Stimulated activated CD8-positive, alpha-beta memory T cell treated with anti-CD3 and anti-CD28 coated beads, Interleukin-15, amount 100 ng/mL, for 24 hours (primary cell): ENCODE measurements around the gene DNAJC4.

Experiments
- DNase-seq: peaks from one replicate; pipeline ENCODE4 v3.0.0-alpha.2; 2020; ENCODE audit warnings: low read depth

The DNAJC4 gene

DNA sequence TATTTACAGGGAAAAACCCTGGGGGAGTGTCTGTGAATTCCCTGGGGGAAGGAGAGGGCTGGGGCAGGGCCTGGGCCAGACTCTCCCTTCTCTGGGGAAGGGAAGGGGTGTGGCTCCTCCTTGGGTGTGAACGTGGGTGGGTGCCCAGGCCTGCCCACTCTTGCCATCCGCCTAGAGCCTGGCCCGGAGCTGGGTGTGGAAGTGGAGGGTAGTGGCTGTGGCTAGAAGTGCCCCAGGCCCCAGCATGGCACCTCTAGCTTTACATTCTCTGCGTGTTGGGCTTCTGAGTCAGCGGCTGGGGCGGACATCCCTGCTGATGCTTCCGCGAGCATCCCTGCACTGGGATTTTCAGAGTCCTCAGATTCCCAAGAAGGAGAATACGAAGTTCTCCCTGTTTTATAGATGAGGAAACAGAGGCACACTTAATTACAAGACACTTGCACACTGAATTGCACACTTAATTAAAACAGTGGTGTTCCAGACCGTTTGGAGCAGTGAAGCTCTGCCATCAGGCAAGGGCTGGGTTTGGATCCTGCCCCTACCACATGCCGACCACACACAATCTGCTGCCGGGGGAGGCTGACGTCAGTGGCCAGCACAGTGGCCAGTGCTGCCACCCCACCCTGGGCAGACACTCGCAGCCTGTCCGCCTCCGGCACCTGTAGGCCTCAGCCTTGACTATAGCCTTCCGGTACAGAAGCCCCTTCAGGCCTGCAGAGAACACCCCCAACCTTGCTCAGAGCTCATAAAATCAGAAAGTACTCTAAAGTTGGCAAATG, 46.5 kb downstream of the DNAJC4 start:
- no peak for DNase-seq

DNA sequence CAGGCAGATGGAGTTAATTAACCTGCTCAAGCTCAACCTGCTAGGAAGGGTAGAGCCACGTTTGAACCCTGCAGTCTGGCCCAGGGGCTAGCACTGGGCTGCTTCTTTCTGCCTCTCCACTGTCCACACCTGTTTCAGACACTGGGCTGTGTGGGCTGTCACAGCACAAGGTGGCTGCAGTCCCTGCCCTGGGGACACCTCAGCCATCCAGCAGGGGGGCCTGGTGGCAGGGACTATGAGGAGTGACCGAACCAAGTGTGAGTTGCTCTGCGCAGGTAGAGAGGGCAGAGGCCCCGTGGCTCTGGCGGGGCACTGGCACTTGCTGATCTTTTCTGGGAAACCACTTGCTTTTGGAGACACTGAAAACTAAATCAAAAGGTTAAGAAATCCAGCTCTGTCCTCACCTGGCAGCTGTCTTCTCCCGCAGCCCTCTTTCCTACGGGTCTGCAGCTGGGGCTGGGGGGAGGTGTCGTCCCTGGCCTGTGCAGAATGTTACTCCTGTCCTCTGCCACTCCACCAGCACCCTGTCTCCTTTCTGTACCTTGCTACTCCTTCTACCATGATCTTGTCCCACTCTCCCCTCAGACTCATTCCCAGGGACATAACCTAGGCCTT, 48.3 kb downstream of the DNAJC4 start:
- no peak for DNase-seq

DNA sequence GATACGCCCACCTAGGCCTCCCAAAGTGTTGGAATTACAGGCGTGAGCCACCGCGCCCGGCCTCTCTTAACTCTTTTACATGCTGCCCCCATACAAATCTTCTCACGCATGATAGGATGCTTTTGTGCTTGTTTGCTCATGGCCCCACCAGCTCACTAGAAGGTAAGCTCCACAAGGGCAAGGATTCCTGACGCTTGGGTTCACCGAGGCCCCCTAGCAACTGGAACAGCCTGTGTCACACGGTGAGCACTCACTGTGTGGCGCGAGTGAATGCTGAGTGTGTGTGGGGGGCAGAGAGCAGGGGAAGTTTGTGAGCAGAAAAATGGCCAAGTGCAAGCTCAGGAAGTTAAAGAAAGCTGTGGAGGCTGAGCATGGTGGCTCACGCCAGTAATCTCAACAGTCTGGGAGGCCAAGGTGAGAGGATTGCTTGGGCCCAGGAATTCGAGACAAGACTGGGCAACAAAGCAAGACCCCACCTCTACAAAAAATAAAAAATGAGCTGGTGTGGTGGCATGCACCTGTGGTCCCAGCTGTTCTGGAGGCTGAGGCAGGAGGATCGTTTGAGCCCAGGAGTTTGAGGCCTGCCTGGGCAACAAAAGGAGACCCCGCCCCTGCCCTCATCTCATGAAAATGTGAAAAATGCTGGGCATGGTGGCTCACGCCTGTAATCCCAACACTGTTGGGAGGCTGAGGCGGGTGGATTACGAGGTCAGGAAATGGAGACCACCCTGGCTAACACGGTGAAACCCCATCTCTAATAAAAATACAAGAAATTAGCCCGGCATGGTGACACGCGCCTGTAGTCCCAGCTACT, 51.8 kb downstream of the DNAJC4 start:
- DNase-seq = no peak

DNA sequence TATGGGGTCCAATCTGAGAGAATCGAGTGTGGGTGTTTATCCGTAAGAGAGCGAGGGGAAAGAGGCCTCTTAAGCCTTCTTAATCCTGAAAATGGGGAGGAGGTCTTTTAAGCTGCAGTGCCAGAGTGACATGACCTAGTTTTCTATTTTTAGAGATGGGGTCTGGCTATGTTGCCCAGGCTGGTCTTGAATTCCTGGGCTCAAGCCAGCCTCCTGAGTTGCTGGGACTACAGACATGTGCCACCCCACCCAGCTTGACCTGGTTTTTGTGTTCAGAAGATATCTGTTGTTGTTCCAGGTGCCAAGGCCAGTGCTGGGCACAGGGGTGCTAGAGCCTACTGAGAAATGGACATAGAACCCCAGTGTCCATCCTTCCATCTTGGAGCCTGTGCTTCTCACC, 52.7 kb downstream of the DNAJC4 start:
- DNase-seq = no peak
